Endothelial cell of umbilical vein (primary cell): ENCODE data around the gene TLR8. TPM values are rescaled to one million over a fixed set of nuclear protein-coding genes. Genes with fewer than 3 reads are reported as not detected.

ENCODE experiments used
- BruUV-seq: library from RNA; stranded (reverse); fragments of 400-500 nt; replicated peaks from 2 replicates; lab custom pipeline; 2021; lab: Mats Ljungman, UMichigan
- CTCF ChIA-PET: fragments of 300-600, 350-600 bp; sonication (Branson Sonifier 250); formaldehyde crosslinking; loops from one replicate; lab custom pipeline; 2021; ENCODE audit warnings: antibody characterized with exemption, inconsistent platforms; lab: Charles Lee
- POLR2A ChIA-PET: fragments of 300-600, 350-600 bp; sonication (Branson Sonifier 250); formaldehyde crosslinking; loops from one replicate; lab custom pipeline; 2021; ENCODE audit warnings: antibody characterized with exemption, inconsistent platforms; lab: Charles Lee
- DNase-seq: peaks from one replicate; pipeline ENCODE4 v3.0.0-alpha.2; 2011; ENCODE audit warnings: low read depth, low spot score
- FAIRE-seq: peaks from 2 replicates; lab custom pipeline; 2011; peaks lifted over from hg19 to GRCh38; lab: Jason Lieb, UNC
- H2AFZ ChIP-seq: 2 replicates; pipeline ENCODE4 v1.6.0; 2012; ENCODE audit warnings: low read depth, low read length, control low read depth, inconsistent platforms
- H3K27ac ChIP-seq: 2 replicates; pipeline ENCODE4 v1.5.1; 2011; ENCODE audit warnings: low read depth, mild to moderate bottlenecking, control low read depth, low read length, moderate library complexity; ENCODE audit not compliant: insufficient read depth
- H3K27me3 ChIP-seq, 2 experiments: 2 replicates each; pipeline versions ENCODE4 v1.6.0 to v1.6.1; 2011; ENCODE audit warnings: low read length in 2 of 2, mixed read lengths in 1 of 2; ENCODE audit not compliant: control insufficient read depth in 2 of 2, insufficient read depth in 2 of 2
- H3K36me3 ChIP-seq, 2 experiments: 2 replicates in 1 of 2; 3 replicates in 1 of 2; pipeline ENCODE4 v1.5.1; 2011; ENCODE audit warnings: low read length in 2 of 2, mild to moderate bottlenecking in 1 of 2, moderate library complexity in 1 of 2; ENCODE audit not compliant: control insufficient read depth in 2 of 2, insufficient read depth in 2 of 2; ENCODE audit errors: extremely low read depth in 1 of 2
- H3K4me1 ChIP-seq: 3 replicates; pipeline ENCODE4 v1.5.1; 2011; ENCODE audit warnings: mild to moderate bottlenecking, low read length; ENCODE audit not compliant: control insufficient read depth, insufficient read depth; ENCODE audit errors: extremely low read depth
- H3K4me2 ChIP-seq: 2 replicates; pipeline ENCODE4 v1.6.1; 2011; ENCODE audit warnings: low read length, control low read depth, mixed read lengths; ENCODE audit not compliant: insufficient read depth
- H3K4me3 ChIP-seq, 3 experiments: fragments of 200-600 bp in 1 of 3; sonication (generic), shearing (Covaris generic) in 1 of 3; replicated peaks in 1 of 3; 2 replicates each; pipeline ENCODE4 v1.5.1; 2011 to 2016; ENCODE audit warnings: control low read depth in 3 of 3, low read length in 3 of 3, mild to moderate bottlenecking in 2 of 3, inconsistent platforms in 1 of 3, low read depth in 1 of 3, moderate library complexity in 1 of 3; ENCODE audit not compliant: insufficient read depth in 1 of 3
- H3K79me2 ChIP-seq: 2 replicates; pipeline ENCODE4 v1.6.0; 2012; ENCODE audit warnings: low read length, inconsistent platforms; ENCODE audit not compliant: control insufficient read depth, insufficient read depth
- H3K9ac ChIP-seq: replicated peaks from 2 replicates; pipeline ENCODE3; 2011; ENCODE audit warnings: low read length, control low read depth; ENCODE audit not compliant: insufficient read depth; ENCODE audit errors: extremely low read depth
- H3K9me1 ChIP-seq: replicated peaks from 3 replicates; pipeline ENCODE4 v1.6.0; 2011; ENCODE audit warnings: mild to moderate bottlenecking, low read length; ENCODE audit not compliant: control insufficient read depth, insufficient read depth; ENCODE audit errors: extremely low read depth
- H3K9me3 ChIP-seq: replicated peaks from 2 replicates; pipeline ENCODE4 v1.5.1; 2012; ENCODE audit warnings: low read length, inconsistent platforms; ENCODE audit not compliant: control insufficient read depth, insufficient read depth
- H4K20me1 ChIP-seq: replicated peaks from 2 replicates; pipeline ENCODE3; 2011; ENCODE audit warnings: mild to moderate bottlenecking, low read length; ENCODE audit not compliant: control insufficient read depth, insufficient read depth; ENCODE audit errors: extremely low read depth
- CTCF ChIP-seq, 2 donors: IDR thresholded peaks; 1 replicate in 1 of 2; 2 replicates in 1 of 2; pipeline ENCODE4 v1.5.1; 2011; ENCODE audit warnings: low read length in 2 of 2, mild to moderate bottlenecking in 2 of 2, moderate library complexity in 2 of 2, control low read depth in 1 of 2, inconsistent platforms in 1 of 2, low read depth in 1 of 2; ENCODE audit not compliant: insufficient read depth in 1 of 2; ENCODE audit errors: extremely low read depth in 1 of 2
- EZH2 ChIP-seq: IDR thresholded peaks from 2 replicates; pipeline ENCODE4 v1.6.1; 2012; ENCODE audit warnings: borderline replicate concordance, low read depth, mild to moderate bottlenecking, moderate library complexity, low read length, inconsistent platforms; ENCODE audit not compliant: severe bottlenecking
- FOS ChIP-seq: IDR thresholded peaks from 2 replicates; pipeline ENCODE4 v1.6.1; 2011; ENCODE audit warnings: mild to moderate bottlenecking, low read length, moderate library complexity, borderline replicate concordance; ENCODE audit not compliant: insufficient read depth
- GATA2 ChIP-seq: IDR thresholded peaks from 2 replicates; pipeline ENCODE4 v1.7.0; 2011; ENCODE audit warnings: low read depth, mild to moderate bottlenecking, moderate library complexity, mixed read lengths, low read length; ENCODE audit not compliant: insufficient read length, insufficient read depth
- JUN ChIP-seq: IDR thresholded peaks from 2 replicates; pipeline ENCODE4 v1.6.1; 2011; ENCODE audit warnings: borderline replicate concordance, low read depth; ENCODE audit not compliant: insufficient read length, insufficient read depth
- MAX ChIP-seq: IDR thresholded peaks from 2 replicates; pipeline ENCODE4 v1.6.1; 2011; ENCODE audit not compliant: insufficient read depth, insufficient read length
- MYC ChIP-seq: IDR thresholded peaks from one replicate; pipeline ENCODE4 v1.6.1; 2011; ENCODE audit warnings: mild to moderate bottlenecking, low read depth, low read length
- POLR2A ChIP-seq: IDR thresholded peaks from 2 replicates; pipeline ENCODE4 v1.6.1; 2012; ENCODE audit warnings: low read depth, mild to moderate bottlenecking, control low read depth, low read length
- POLR2AphosphoS5 ChIP-seq: IDR thresholded peaks from 2 replicates; pipeline ENCODE4 v1.6.1; 2012; ENCODE audit warnings: low read depth, mild to moderate bottlenecking, control low read depth, low read length, moderate library complexity; ENCODE audit not compliant: insufficient read depth
- dilution Hi-C: fragments of 300-500 bp; cut with MboI; formaldehyde crosslinking; loops from one replicate; pipeline ENCODE4 v1.15.0; 2019; ENCODE audit warnings: low sequenced_read_pairs; ENCODE audit not compliant: extremely low pct_ligation_motif_present
- intact Hi-C: fragments of 100-400 bp; cut with micrococcal nuclease; formaldehyde crosslinking; loops from one replicate; pipeline ENCODE4 v1.10.0; 2022
- polyA plus RNA-seq, 4 experiments: library from polyadenylated mRNA; depleted of rRNA in 3 of 4; stranded (reverse) in 3 of 4; unstranded in 1 of 4; fragments of >200 nt; gene quantifications; 2 replicates each; pipeline versions ENCODE4 v1.2.1 to v1.2.3, GENCODE V29; 2011 to 2012; ENCODE audit warnings: missing spikeins in 1 of 4
- total RNA-seq: library from RNA; stranded (reverse); gene quantifications from 2 replicates; pipeline ENCODE4 v1.2.3, GENCODE V29; 2021

TLR8 gene
- total and polyA plus RNA-seq, 2 donors (not counting 3 experiments of a cell fraction or from before 2014, with no cell fraction given) = not detected

- intact Hi-C loops (no loop called here), dilution Hi-C loops (no loop called here)
- no peak overlapping the region for H3K4me3 ChIP-seq
- no peaks in the 10 kb centered on the region for H4K20me1 ChIP-seq
- no peak overlapping the region for H2AFZ ChIP-seq
- CTCF ChIA-PET = interaction anchor here (1.2 to 4.6 kb wide), 2 partner anchors 21 to 520 kb away, joined by 4 to 58 read pairs; no protein-coding TSS in a partner anchor
- H3K4me1 ChIP-seq = peaks cover 32% of the 10 kb centered on the region
- POLR2A ChIA-PET = no interaction called here
- H3K79me2 ChIP-seq = no peaks in the 10 kb centered on the region
- H3K27ac ChIP-seq = no peak overlapping the region
- TF ChIP-seq FOS = no peak
- no peak for TF ChIP-seq MAX
- no peak for TF ChIP-seq CTCF (IDR thresholded peaks at IDR 0.05; ENCODE audit: extremely low read depth in 1 of 2, insufficient read depth in 1 of 2, low read depth in 1 of 2, low read length in 2 of 2)
- TF ChIP-seq POLR2AphosphoS5 = no peak
- TF ChIP-seq JUN = no peak
- TF ChIP-seq GATA2 = no peak
- TF ChIP-seq EZH2 = no peak
- TF ChIP-seq MYC = no peak
- no peak for TF ChIP-seq POLR2A
- no TSS peak for BruUV-seq
- no peaks in the 10 kb centered on the region for H3K36me3 ChIP-seq
- H3K4me2 ChIP-seq = no peak overlapping the region
- H3K9me1 ChIP-seq = no peaks in the 10 kb centered on the region
- H3K27me3 ChIP-seq = no peaks in the 10 kb centered on the region
- FAIRE-seq (no peak), DNase-seq (no peak)
- H3K9ac ChIP-seq = no peak overlapping the region
- H3K9me3 ChIP-seq = no peaks in the 10 kb centered on the region
Observed at GRCh38 chrX:12967711-12968465, 61.5 kb downstream of the TLR8 start.
